ENCODE measurements around the gene EFCAB6. TPM values are rescaled to one million over a fixed set of nuclear protein-coding genes. Genes with fewer than 3 reads are reported as not detected.

Gene EFCAB6
- total RNA-seq, 2 donors from 2014 or later = 2.2 to 2.5 TPM

- Histone ChIP-seq H3K27ac (no peak overlapping the region), H3K9me3 (no peaks in the 10 kb centered on the region), H3K27me3 (replicated peaks; ENCODE audit: insufficient read depth) (no peaks in the 10 kb centered on the region), H3K4me1 (ENCODE audit: control insufficient read depth in 1 of 2, low read depth in 2 of 2) (peaks cover 9 to 17% of the 10 kb centered on the region in 2 donors), H3K36me3 (no peaks in the 10 kb centered on the region), H3K4me3 (peak overlapping the region; percentile 92)
- no peak for TF ChIP-seq CTCF (IDR thresholded peaks at IDR 0.05)
- no peak for ATAC-seq (ENCODE audit: insufficient number of reproducible peaks, low FRiP score, low read depth)
- DNase-seq (ENCODE audit: low spot score) = no peak
Observed at GRCh38 chr22:43812890-43813289, 785 bp upstream of the EFCAB6 start.

GRCh38 chr22:43811777-43812148, 342 bp downstream of the EFCAB6 start:
- H3K27me3 ChIP-seq (replicated peaks; ENCODE audit: insufficient read depth) = no peaks in the 10 kb centered on the region
- H3K4me1 ChIP-seq (ENCODE audit: control insufficient read depth in 1 of 2, low read depth in 2 of 2) = peaks cover 9 to 17% of the 10 kb centered on the region in 2 donors
- no peak for TF ChIP-seq CTCF (IDR thresholded peaks at IDR 0.05)
- no peak for DNase-seq (ENCODE audit: low spot score)
- peak overlapping the region; percentile 92 for H3K4me3 ChIP-seq
- H3K9me3 ChIP-seq = no peaks in the 10 kb centered on the region
- no peaks in the 10 kb centered on the region for H3K36me3 ChIP-seq
- H3K27ac ChIP-seq = peak overlapping the region in 1 of 2 donors; percentile 65
- ATAC-seq (ENCODE audit: insufficient number of reproducible peaks, low FRiP score, low read depth) = no peak

- no peak for TF ChIP-seq CTCF (IDR thresholded peaks at IDR 0.05)
- no peak for ATAC-seq (ENCODE audit: insufficient number of reproducible peaks, low FRiP score, low read depth)
Observed at GRCh38 chr22:43802897-43803495, 9.1 kb downstream of the EFCAB6 start.

GRCh38 chr22:43800970-43801369, 11.1 kb downstream of the EFCAB6 start:
- no peak for TF ChIP-seq CTCF (IDR thresholded peaks at IDR 0.05)
- Histone ChIP-seq H3K27ac (no peak overlapping the region), H3K36me3 (no peaks in the 10 kb centered on the region), H3K9me3 (peaks cover 7% of the 10 kb centered on the region), H3K4me3 (no peak overlapping the region), H3K27me3 (replicated peaks; ENCODE audit: insufficient read depth) (no peaks in the 10 kb centered on the region), H3K4me1 (ENCODE audit: control insufficient read depth in 1 of 2, low read depth in 2 of 2) (no peaks in the 10 kb centered on the region)
- ATAC-seq (ENCODE audit: insufficient number of reproducible peaks, low FRiP score, low read depth) (no peak), DNase-seq (ENCODE audit: low spot score) (no peak)

More at GRCh38 chr22:43802897-43803495, 9.1 kb downstream of the EFCAB6 start:
- Histone ChIP-seq H3K36me3 (no peaks in the 10 kb centered on the region), H3K27ac (no peak overlapping the region), H3K4me1 (ENCODE audit: control insufficient read depth in 1 of 2, low read depth in 2 of 2) (no peaks in the 10 kb centered on the region), H3K4me3 (no peak overlapping the region), H3K9me3 (peaks cover 7% of the 10 kb centered on the region), H3K27me3 (replicated peaks; ENCODE audit: insufficient read depth) (no peaks in the 10 kb centered on the region)
- DNase-seq (ENCODE audit: low spot score) = no peak

- TF ChIP-seq CTCF (IDR thresholded peaks at IDR 0.05) = no peak
- H3K27ac ChIP-seq = no peak overlapping the region
- H3K9me3 ChIP-seq = peaks cover 7% of the 10 kb centered on the region
- no peaks in the 10 kb centered on the region for H3K4me1 ChIP-seq (ENCODE audit: control insufficient read depth in 1 of 2, low read depth in 2 of 2)
- no peak overlapping the region for H3K4me3 ChIP-seq
- no peaks in the 10 kb centered on the region for H3K27me3 ChIP-seq (replicated peaks; ENCODE audit: insufficient read depth)
- DNase-seq (ENCODE audit: low spot score) (no peak), ATAC-seq (ENCODE audit: insufficient number of reproducible peaks, low FRiP score, low read depth) (no peak)
- H3K36me3 ChIP-seq = no peaks in the 10 kb centered on the region
Observed at GRCh38 chr22:43798492-43798891, 13.6 kb downstream of the EFCAB6 start.
